Stimulated activated CD8-positive, alpha-beta memory T cell treated with anti-CD3 and anti-CD28 coated beads, Interleukin-7, amount 100 ng/mL, for 1 hour (primary cell): ENCODE results near the gene SNX11.
"Not testable (repeated sequence)": the region's sequence is repeated elsewhere in the genome, so short reads cannot be mapped to it uniquely, and the experiment has no call there.

ENCODE experiments used
- DNase-seq, 2 donors: peaks; one replicate each; pipeline ENCODE4 v3.0.0-alpha.2; 2020; ENCODE audit warnings: low read depth in 2 of 2

SNX11 gene

GRCh38 chr17:48107137-48108055 lies at the start of gene SNX11:
Gene SNX11 (plus strand): TSS chr17:48107766. CDS start chr17:48112044, 4,278 bp downstream.
- peak; percentile 75 to 86 for DNase-seq

GRCh38 chr17:48058393-48059124 lies 49.0 kb upstream of the SNX11 start:
- no peak for DNase-seq

GRCh38 chr17:48059125-48059668 lies 48.4 kb upstream of the SNX11 start:
- no peak for DNase-seq

GRCh38 chr17:48060249-48060648 lies 47.3 kb upstream of the SNX11 start:
- DNase-seq: no peak

- no peak for DNase-seq
Measured at GRCh38 chr17:48062273-48062672, 45.3 kb upstream of the SNX11 start.

GRCh38 chr17:48064638-48065037 lies 42.9 kb upstream of the SNX11 start:
- no peak for DNase-seq

- no peak for DNase-seq
Measured at GRCh38 chr17:48066192-48066591, 41.4 kb upstream of the SNX11 start.

GRCh38 chr17:48066656-48067055 lies 40.9 kb upstream of the SNX11 start:
- DNase-seq: no peak

- no peak for DNase-seq
Measured at GRCh38 chr17:48067245-48067644, 40.3 kb upstream of the SNX11 start.

- not testable (repeated sequence) for DNase-seq
Measured at GRCh38 chr17:48067808-48068207, 39.8 kb upstream of the SNX11 start.

- DNase-seq: no peak
Measured at GRCh38 chr17:48068491-48068961, 39.0 kb upstream of the SNX11 start.

GRCh38 chr17:48070195-48070594 lies 37.4 kb upstream of the SNX11 start:
- no peak for DNase-seq

GRCh38 chr17:48071654-48072053 lies 35.9 kb upstream of the SNX11 start:
- no peak for DNase-seq

- not testable (repeated sequence) for DNase-seq
Measured at GRCh38 chr17:48072811-48073210, 34.8 kb upstream of the SNX11 start.

GRCh38 chr17:48073566-48074094 lies 33.9 kb upstream of the SNX11 start:
- DNase-seq: not testable (repeated sequence)

GRCh38 chr17:48074322-48075081 lies 33.1 kb upstream of the SNX11 start:
- DNase-seq: peak; percentile 34 to 68

- not testable (repeated sequence) for DNase-seq
Measured at GRCh38 chr17:48077152-48077551, 30.4 kb upstream of the SNX11 start.

GRCh38 chr17:48081858-48082257 lies 25.7 kb upstream of the SNX11 start:
- DNase-seq: no peak

- DNase-seq: no peak
Measured at GRCh38 chr17:48084932-48085331, 22.6 kb upstream of the SNX11 start.

- no peak for DNase-seq
Measured at GRCh38 chr17:48093341-48094045, 14.1 kb upstream of the SNX11 start.

- no peak for DNase-seq
Measured at GRCh38 chr17:48095611-48096010, 12.0 kb upstream of the SNX11 start.
